Uterus (tissue), 2 donors: Measurements from ENCODE around the gene CFAP70.

Source experiments
- CTCF ChIP-seq, 4 experiments: fragments of 200-600 bp in 2 of 4; fragments of 450-650 bp in 2 of 4; sonication (generic) in 2 of 4; IDR thresholded peaks; one replicate each; pipeline ENCODE4 v1.5.1; 2016 to 2019; ENCODE audit warnings: antibody characterized with exemption in 4 of 4, mild to moderate bottlenecking in 2 of 4, moderate library complexity in 1 of 4
- POLR2A ChIP-seq, 2 donors: fragments of 450-650 bp; IDR thresholded peaks; one replicate each; pipeline ENCODE4 v1.6.1; 2016; ENCODE audit warnings: antibody characterized with exemption in 2 of 2, mild to moderate bottlenecking in 1 of 2, moderate library complexity in 1 of 2

- TF ChIP-seq CTCF (IDR thresholded peaks at IDR 0.05) (no peak), POLR2A (IDR thresholded peaks at IDR 0.05) (no peak)
Measured at GRCh38 chr10:73379064-73379748, 20.5 kb upstream of the CFAP70 start.
